ENCODE data around the gene POFUT2. TPM values are rescaled to one million over a fixed set of nuclear protein-coding genes. Genes with fewer than 3 reads are reported as not detected.

POFUT2 gene
- total RNA-seq, 1 experiment from 2014 or later = 33.0 TPM

GRCh38 chr21:45253633-45254459, 33.8 kb downstream of the POFUT2 start:
- Histone ChIP-seq H3K27me3 (no peaks in the 10 kb centered on the region), H3K4me3 (no peak overlapping the region), H3K9me3 (peaks cover 3% of the 10 kb centered on the region; the same call in 1 of the 2 replicates), H3K36me3 (no peaks in the 10 kb centered on the region)
- DNase-seq = no peak

- Histone ChIP-seq H3K4me3 (no peak overlapping the region), H3K27me3 (no peaks in the 10 kb centered on the region; the same call in 1 of the 2 replicates), H3K36me3 (no peaks in the 10 kb centered on the region), H3K9me3 (peaks cover 3% of the 10 kb centered on the region; the same call in 1 of the 2 replicates)
- DNase-seq = peak; percentile 68
These were observed 34.5 kb downstream of the POFUT2 start for GRCh38 chr21:45253180-45253579.

- Histone ChIP-seq H3K36me3 (no peaks in the 10 kb centered on the region), H3K4me3 (no peak overlapping the region), H3K9me3 (peaks cover 3% of the 10 kb centered on the region; the same call in 1 of the 2 replicates), H3K27me3 (peaks cover 6% of the 10 kb centered on the region)
- DNase-seq = no peak
These were observed 35.2 kb downstream of the POFUT2 start for GRCh38 chr21:45252448-45252925.

GRCh38 chr21:45251635-45252447, 35.9 kb downstream of the POFUT2 start:
- Histone ChIP-seq H3K36me3 (no peaks in the 10 kb centered on the region), H3K27me3 (peaks cover 7% of the 10 kb centered on the region), H3K4me3 (no peak overlapping the region), H3K9me3 (peaks cover 3% of the 10 kb centered on the region; the same call in 1 of the 2 replicates)
- no peak for DNase-seq

GRCh38 chr21:45250914-45251634, 36.6 kb downstream of the POFUT2 start:
- no peak for DNase-seq
- Histone ChIP-seq H3K4me3 (no peak overlapping the region), H3K27me3 (peaks cover 14% of the 10 kb centered on the region), H3K36me3 (no peaks in the 10 kb centered on the region), H3K9me3 (peaks cover 3% of the 10 kb centered on the region; the same call in 1 of the 2 replicates)

- peaks cover 14% of the 10 kb centered on the region for H3K27me3 ChIP-seq
- no peak for DNase-seq
- peaks cover 3% of the 10 kb centered on the region; the same call in 1 of the 2 replicates for H3K9me3 ChIP-seq
- no peak overlapping the region for H3K4me3 ChIP-seq
- no peaks in the 10 kb centered on the region for H3K36me3 ChIP-seq
These were observed 37.4 kb downstream of the POFUT2 start for GRCh38 chr21:45250272-45250671.

DNA sequence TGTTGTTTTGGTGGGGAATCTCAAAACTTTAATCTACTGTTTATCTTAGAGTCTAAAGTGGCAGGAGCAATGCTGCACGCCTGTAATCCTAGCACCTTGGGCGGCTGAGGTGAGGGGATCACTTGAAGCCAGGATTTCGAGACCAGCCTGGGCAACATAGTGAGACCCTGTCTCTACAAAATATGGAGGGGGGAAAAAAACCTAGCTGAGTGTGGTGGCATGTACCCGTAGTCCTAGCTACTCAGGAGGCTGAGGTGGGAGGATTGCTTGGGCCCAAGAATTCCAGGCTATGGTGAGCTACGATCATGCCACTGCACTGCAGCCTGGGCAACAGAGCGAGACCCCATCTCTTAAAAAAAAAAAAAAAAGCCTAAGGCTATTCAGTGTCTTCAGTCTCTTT, 38.1 kb downstream of the POFUT2 start:
- H3K36me3 ChIP-seq = no peaks in the 10 kb centered on the region
- H3K27me3 ChIP-seq = peaks cover 14% of the 10 kb centered on the region
- H3K4me3 ChIP-seq = peak overlapping the region; percentile 14; the same call in 1 of the 2 replicates
- DNase-seq = no peak
- peaks cover 3% of the 10 kb centered on the region; the same call in 1 of the 2 replicates for H3K9me3 ChIP-seq

- no peaks in the 10 kb centered on the region for H3K36me3 ChIP-seq
- H3K4me3 ChIP-seq = peak overlapping the region; percentile 14
- peaks cover 14% of the 10 kb centered on the region for H3K27me3 ChIP-seq
- peaks cover 8% of the 10 kb centered on the region for H3K9me3 ChIP-seq
- peak; percentile 88 for DNase-seq
These were observed 38.8 kb downstream of the POFUT2 start for GRCh38 chr21:45248893-45249381.

- Histone ChIP-seq H3K9me3 (peaks cover 14% of the 10 kb centered on the region), H3K36me3 (no peaks in the 10 kb centered on the region), H3K27me3 (peaks cover 14% of the 10 kb centered on the region), H3K4me3 (no peak overlapping the region)
- no peak for DNase-seq
These were observed 39.3 kb downstream of the POFUT2 start for GRCh38 chr21:45248301-45248892.

DNA sequence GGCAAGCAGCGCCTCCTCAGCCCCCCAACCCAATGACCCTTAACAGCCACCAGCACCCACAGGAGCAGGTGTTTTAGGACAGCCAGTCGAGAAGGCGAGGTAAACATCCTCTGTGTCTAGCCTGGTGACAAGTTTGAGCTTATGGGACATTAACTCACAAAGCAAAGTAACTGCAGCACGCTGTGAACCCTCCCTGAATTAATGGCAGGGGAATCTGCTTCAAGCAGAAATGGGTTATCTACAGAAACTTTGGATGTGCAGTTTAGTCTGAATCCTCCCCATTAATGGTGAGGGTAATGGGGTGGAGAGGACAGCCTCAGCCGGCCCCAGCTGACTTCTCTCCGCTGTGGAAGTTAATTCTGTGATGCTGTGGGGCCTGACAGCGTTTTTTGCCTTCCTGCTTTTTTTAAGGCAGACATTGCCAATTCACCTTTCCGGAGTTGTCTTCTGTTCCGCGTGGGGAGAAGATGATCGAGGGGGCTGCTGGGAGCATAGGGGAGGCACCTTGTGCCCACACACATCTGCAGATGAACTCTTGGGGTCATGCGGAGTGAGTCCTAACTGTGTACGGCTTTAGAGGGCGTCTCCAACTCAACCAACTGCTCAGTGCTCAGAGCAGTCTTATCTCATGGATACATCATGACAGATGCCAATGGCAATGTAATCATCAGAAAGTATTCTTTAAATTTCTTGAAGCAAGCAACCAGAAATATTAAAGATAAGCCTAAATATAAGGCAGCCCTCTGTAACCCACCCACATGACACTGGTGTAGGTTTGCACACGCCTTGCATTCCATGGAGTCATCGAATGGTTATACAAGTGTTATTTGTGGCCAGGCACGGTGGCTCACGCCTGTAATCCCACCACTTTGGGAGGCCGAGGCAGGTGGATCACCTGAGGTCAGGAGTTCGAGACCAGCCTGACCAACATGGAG, 41.0 kb downstream of the POFUT2 start:
- Histone ChIP-seq H3K36me3 (no peaks in the 10 kb centered on the region), H3K9me3 (peaks cover 20% of the 10 kb centered on the region), H3K27me3 (peaks cover 14% of the 10 kb centered on the region), H3K4me3 (no peak overlapping the region)
- no peak for DNase-seq

DNA sequence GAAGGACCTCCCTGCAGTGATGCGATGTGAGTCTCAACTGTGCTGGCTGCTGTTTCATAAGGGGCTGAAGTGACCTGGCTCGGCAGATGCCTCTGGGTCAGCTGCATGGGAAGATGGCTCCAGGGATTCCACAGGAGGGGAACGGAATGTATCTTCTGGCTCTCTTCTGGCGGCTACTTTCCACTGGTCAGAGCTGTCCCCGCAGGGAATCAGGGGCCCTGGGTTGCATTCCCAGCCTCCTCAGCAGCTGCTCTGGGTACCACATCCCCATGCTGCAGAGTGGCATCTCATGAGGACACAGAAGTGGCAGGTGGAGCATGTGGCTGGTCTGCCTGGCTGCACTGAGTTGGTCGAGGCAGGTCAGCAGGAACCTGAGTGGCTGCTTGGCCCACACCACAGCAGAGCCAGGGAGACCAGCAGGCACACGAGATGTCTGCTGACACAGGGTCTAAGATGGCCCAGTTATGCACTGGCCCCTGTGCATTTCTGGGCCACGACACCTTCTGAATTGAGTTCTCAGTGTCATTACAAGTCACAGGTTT, 42.8 kb downstream of the POFUT2 start:
- Histone ChIP-seq H3K27me3 (peaks cover 14% of the 10 kb centered on the region), H3K9me3 (peaks cover 19% of the 10 kb centered on the region), H3K4me3 (no peak overlapping the region), H3K36me3 (no peaks in the 10 kb centered on the region)
- no peak for DNase-seq

- Histone ChIP-seq H3K9me3 (peaks cover 19% of the 10 kb centered on the region), H3K27me3 (peaks cover 14% of the 10 kb centered on the region)
These were observed 44.1 kb downstream of the POFUT2 start for GRCh38 chr21:45243603-45244002.

GRCh38 chr21:45241357-45241756, 46.3 kb downstream of the POFUT2 start:
- Histone ChIP-seq H3K9me3 (peaks cover 22% of the 10 kb centered on the region), H3K4me3 (no peak overlapping the region)
- no peak for DNase-seq

More at GRCh38 chr21:45243603-45244002, 44.1 kb downstream of the POFUT2 start:
- no peak for DNase-seq
- no peaks in the 10 kb centered on the region for H3K36me3 ChIP-seq
- no peak overlapping the region for H3K4me3 ChIP-seq

GRCh38 chr21:45237401-45237800, 50.3 kb downstream of the POFUT2 start:
- no peak overlapping the region for H3K4me3 ChIP-seq
- H3K27me3 ChIP-seq = peaks cover 10% of the 10 kb centered on the region
- no peaks in the 10 kb centered on the region for H3K36me3 ChIP-seq
- peaks cover 6% of the 10 kb centered on the region for H3K9me3 ChIP-seq
- no peak for DNase-seq

More at GRCh38 chr21:45241357-45241756, 46.3 kb downstream of the POFUT2 start:
- peaks cover 5% of the 10 kb centered on the region for H3K27me3 ChIP-seq
- no peaks in the 10 kb centered on the region for H3K36me3 ChIP-seq

- no peak overlapping the region for H3K4me3 ChIP-seq
- H3K27me3 ChIP-seq = peaks cover 10% of the 10 kb centered on the region
- DNase-seq = no peak
- H3K36me3 ChIP-seq = no peaks in the 10 kb centered on the region
- peaks cover 6% of the 10 kb centered on the region for H3K9me3 ChIP-seq
These were observed 51.2 kb downstream of the POFUT2 start for GRCh38 chr21:45236481-45236880.

Data from MG63 (cell line).